Fibroblast of lung (primary cell): ENCODE data around the gene C2orf76. TPM values are rescaled to one million over a fixed set of nuclear protein-coding genes. Genes with fewer than 3 reads are reported as not detected.

ENCODE experiments used
- DNase-seq, 2 donors: peaks; one replicate each; pipeline versions ENCODE4 v3.0.0 to v3.0.0-alpha.2; 2010; ENCODE audit warnings: low read depth in 2 of 2
- H2AFZ ChIP-seq: 2 replicates; pipeline ENCODE4 v1.5.1; 2012; ENCODE audit warnings: low read length, control low read depth, inconsistent platforms
- H3K27ac ChIP-seq: 2 replicates; pipeline ENCODE4 v1.5.1; 2011; ENCODE audit warnings: low read length, control low read depth; ENCODE audit not compliant: insufficient read depth
- H3K27me3 ChIP-seq: 2 replicates; pipeline ENCODE4 v1.5.1; 2011; ENCODE audit warnings: mild to moderate bottlenecking, low read length; ENCODE audit not compliant: control insufficient read depth, insufficient read depth
- H3K36me3 ChIP-seq: 2 replicates; pipeline ENCODE4 v1.5.1; 2011; ENCODE audit warnings: low read length; ENCODE audit not compliant: control insufficient read depth, insufficient read depth
- H3K4me1 ChIP-seq: 2 replicates; pipeline ENCODE4 v1.5.1; 2011; ENCODE audit warnings: low read length; ENCODE audit not compliant: control insufficient read depth, insufficient read depth; ENCODE audit errors: extremely low read depth
- H3K4me2 ChIP-seq: 2 replicates; pipeline ENCODE4 v1.5.1; 2011; ENCODE audit warnings: low read length, control low read depth; ENCODE audit not compliant: insufficient read depth; ENCODE audit errors: extremely low read depth
- H3K4me3 ChIP-seq, 4 experiments: fragments of 200-600 bp in 1 of 4; sonication (generic) in 1 of 4; replicated peaks in 1 of 4; 2 replicates each; pipeline ENCODE4 v1.5.1; 2011 to 2016; ENCODE audit warnings: low read length in 4 of 4, low read depth in 3 of 4, mild to moderate bottlenecking in 3 of 4, control low read depth in 2 of 4, inconsistent platforms in 1 of 4, mixed read lengths in 1 of 4; ENCODE audit not compliant: insufficient read depth in 1 of 4; ENCODE audit errors: control extremely low read depth in 1 of 4
- H3K79me2 ChIP-seq: 2 replicates; pipeline ENCODE4 v1.5.1; 2012; ENCODE audit warnings: mild to moderate bottlenecking, low read length, inconsistent platforms; ENCODE audit not compliant: control insufficient read depth, insufficient read depth
- H3K9ac ChIP-seq: 2 replicates; pipeline ENCODE4 v1.5.1; 2011; ENCODE audit warnings: mild to moderate bottlenecking, low read length, control low read depth; ENCODE audit not compliant: insufficient read depth
- H3K9me3 ChIP-seq: 2 replicates; pipeline ENCODE4 v1.5.1; 2012; ENCODE audit warnings: low read depth, low read length; ENCODE audit not compliant: control insufficient read depth, insufficient read depth
- H4K20me1 ChIP-seq: 2 replicates; pipeline ENCODE4 v1.5.1; 2011; ENCODE audit warnings: low read length; ENCODE audit not compliant: control insufficient read depth, insufficient read depth; ENCODE audit errors: extremely low read depth
- CTCF ChIP-seq, 2 donors: IDR thresholded peaks in 1 of 2; conservative IDR thresholded peaks in 1 of 2; 1 replicate in 1 of 2; 2 replicates in 1 of 2; pipeline ENCODE4 v1.5.1; 2011 to 2012; ENCODE audit warnings: low read length in 2 of 2, control low read depth in 1 of 2, inconsistent platforms in 1 of 2, low read depth in 1 of 2, mild to moderate bottlenecking in 1 of 2
- EZH2 ChIP-seq: IDR thresholded peaks from 2 replicates; pipeline ENCODE4 v1.5.1; 2012; ENCODE audit warnings: low read length, control low read depth, mild to moderate bottlenecking; ENCODE audit errors: missing control alignments
- polyA plus RNA-seq, 2 donors: library from polyadenylated mRNA; depleted of rRNA in 1 of 2; stranded (reverse) in 1 of 2; unstranded in 1 of 2; fragments of >200 nt; gene quantifications; 2 replicates each; pipeline ENCODE4 v1.2.1, GENCODE V29; 2011 to 2012; ENCODE audit warnings: missing spikeins in 1 of 2
- total RNA-seq: library from RNA; depleted of rRNA; stranded (reverse); fragments of >200 nt; gene quantifications from 2 replicates; pipeline ENCODE4 v1.2.1, GENCODE V29; 2014

C2orf76 gene
- total and polyA plus RNA-seq, 2 donors (not counting 1 experiment from before 2014, with no cell fraction given), result 14.6 to 17.8 TPM

- no peak overlapping the region for H3K4me3 ChIP-seq
- H2AFZ ChIP-seq, result no peak overlapping the region
- H3K27ac ChIP-seq, result no peak overlapping the region
- H3K4me1 ChIP-seq, result peaks cover 3% of the 10 kb centered on the region
- H4K20me1 ChIP-seq, result no peaks in the 10 kb centered on the region
- DNase-seq, result no peak
- no peaks in the 10 kb centered on the region for H3K27me3 ChIP-seq
- peaks cover 5% of the 10 kb centered on the region for H3K36me3 ChIP-seq
- H3K79me2 ChIP-seq, result no peaks in the 10 kb centered on the region
- no peak overlapping the region for H3K9ac ChIP-seq
- H3K4me2 ChIP-seq, result no peak overlapping the region
- no peaks in the 10 kb centered on the region for H3K9me3 ChIP-seq
- no peak for TF ChIP-seq EZH2
Observed at GRCh38 chr2:119263656-119264055, 103.0 kb downstream of the C2orf76 start.

- Histone ChIP-seq H3K4me3 (no peak overlapping the region), H3K27ac (no peak overlapping the region), H4K20me1 (no peaks in the 10 kb centered on the region), H3K4me1 (peaks cover 3% of the 10 kb centered on the region), H2AFZ (no peak overlapping the region), H3K9me3 (no peaks in the 10 kb centered on the region), H3K79me2 (no peaks in the 10 kb centered on the region), H3K4me2 (no peak overlapping the region), H3K9ac (no peak overlapping the region), H3K36me3 (peaks cover 5% of the 10 kb centered on the region), H3K27me3 (no peaks in the 10 kb centered on the region)
- TF ChIP-seq CTCF (conservative IDR thresholded peaks at IDR 0.05 in 1 of 2, IDR thresholded peaks at IDR 0.05 in 1 of 2; ENCODE audit: low read depth in 1 of 2, low read length in 2 of 2), result no peak
- no peak for TF ChIP-seq EZH2
- no peak for DNase-seq
Observed at GRCh38 chr2:119263025-119263424, 103.6 kb downstream of the C2orf76 start.

GRCh38 chr2:119261493-119262225 lies 105.0 kb downstream of the C2orf76 start:
- TF ChIP-seq CTCF (conservative IDR thresholded peaks at IDR 0.05 in 1 of 2, IDR thresholded peaks at IDR 0.05 in 1 of 2; ENCODE audit: low read depth in 1 of 2, low read length in 2 of 2) (no peak), EZH2 (no peak)
- H3K9ac ChIP-seq, result no peak overlapping the region
- peak in 1 of 2 donors; percentile 14 for DNase-seq
- H3K4me3 ChIP-seq, result no peak overlapping the region
- no peaks in the 10 kb centered on the region for H3K27me3 ChIP-seq
- H4K20me1 ChIP-seq, result no peaks in the 10 kb centered on the region
- no peaks in the 10 kb centered on the region for H3K79me2 ChIP-seq
- no peak overlapping the region for H3K27ac ChIP-seq
- H3K36me3 ChIP-seq, result peaks cover 8% of the 10 kb centered on the region
- H3K4me1 ChIP-seq, result peaks cover 3% of the 10 kb centered on the region
- H3K4me2 ChIP-seq, result no peak overlapping the region
- no peak overlapping the region for H2AFZ ChIP-seq
- H3K9me3 ChIP-seq, result no peaks in the 10 kb centered on the region
